Left ventricle myocardium superior (tissue), 1 donor: Measurements from ENCODE around the gene NAV2. TPM values are rescaled to one million over a fixed set of nuclear protein-coding genes. Genes with fewer than 3 reads are reported as not detected.

Source experiments
- ATAC-seq: fragments of 200-7000 bp; cut with Tn5 transposase; one replicate; pipeline ENCODE4 v1.9.1; 2020; ENCODE audit warnings: mild to moderate bottlenecking, moderate library complexity
- DNase-seq: peaks from one replicate; pipeline ENCODE4 v3.0.0-alpha.2; 2020
- intact Hi-C: fragments of 100-400 bp; cut with micrococcal nuclease; formaldehyde crosslinking; loops from one replicate; pipeline ENCODE4 v1.11.0; 2022
- total RNA-seq: library from RNA; stranded (reverse); fragmentation: NEBNext Ultra II Directional; extraction: Animal tissue kit (Norgen Biotek cat#: 25700); gene quantifications from one replicate; pipeline ENCODE4 v1.2.1, GENCODE V29; 2021
- donor health status: DM: no; HTN: yes; CAD: no; lungs with severe emphysema.

Gene NAV2
- total RNA-seq, 1 donor from 2014 or later, result 8.8 TPM

DNA sequence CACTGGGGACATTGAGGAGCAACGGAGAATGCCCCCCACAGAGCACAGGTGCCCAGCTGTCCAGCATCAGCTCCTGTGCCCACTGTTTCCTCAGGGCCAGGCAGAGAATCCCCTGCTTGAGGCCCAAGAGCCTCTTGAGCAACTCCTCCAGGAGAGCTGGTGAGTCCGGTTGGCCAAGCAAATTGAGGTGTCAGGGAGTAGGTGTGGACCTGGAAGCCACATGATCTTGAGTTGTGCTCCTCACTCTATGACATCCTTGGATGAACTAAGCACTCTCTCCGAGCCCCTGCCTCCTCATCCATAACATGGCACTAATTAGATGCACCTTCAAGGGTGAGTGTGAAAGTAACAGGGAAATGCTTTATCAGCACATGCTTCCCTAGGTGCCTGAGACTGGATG, 326.3 kb downstream of the NAV2 start:
- no peak for DNase-seq
- intact Hi-C loops, result no loop called here
- ATAC-seq, result no peak

DNA sequence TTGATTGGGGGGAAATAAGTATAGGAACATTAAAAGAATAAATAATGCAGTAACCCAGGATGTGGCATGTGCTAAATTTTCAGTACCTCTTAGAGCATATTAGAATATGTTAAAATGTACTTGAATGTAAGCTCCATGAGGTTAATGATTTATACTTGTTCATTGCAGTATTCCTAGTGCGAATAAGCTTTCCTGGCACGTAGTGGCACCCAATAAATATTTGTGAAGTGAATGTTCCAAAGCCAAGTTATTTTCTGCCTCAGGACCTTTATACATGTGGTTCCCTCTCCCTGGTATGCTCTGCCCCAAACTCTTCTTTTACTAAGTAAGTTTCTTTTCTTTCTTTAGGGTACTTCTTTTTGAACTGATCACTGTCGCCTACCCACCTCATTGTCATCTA, 328.9 kb downstream of the NAV2 start:
- intact Hi-C loops, result no loop called here

DNA sequence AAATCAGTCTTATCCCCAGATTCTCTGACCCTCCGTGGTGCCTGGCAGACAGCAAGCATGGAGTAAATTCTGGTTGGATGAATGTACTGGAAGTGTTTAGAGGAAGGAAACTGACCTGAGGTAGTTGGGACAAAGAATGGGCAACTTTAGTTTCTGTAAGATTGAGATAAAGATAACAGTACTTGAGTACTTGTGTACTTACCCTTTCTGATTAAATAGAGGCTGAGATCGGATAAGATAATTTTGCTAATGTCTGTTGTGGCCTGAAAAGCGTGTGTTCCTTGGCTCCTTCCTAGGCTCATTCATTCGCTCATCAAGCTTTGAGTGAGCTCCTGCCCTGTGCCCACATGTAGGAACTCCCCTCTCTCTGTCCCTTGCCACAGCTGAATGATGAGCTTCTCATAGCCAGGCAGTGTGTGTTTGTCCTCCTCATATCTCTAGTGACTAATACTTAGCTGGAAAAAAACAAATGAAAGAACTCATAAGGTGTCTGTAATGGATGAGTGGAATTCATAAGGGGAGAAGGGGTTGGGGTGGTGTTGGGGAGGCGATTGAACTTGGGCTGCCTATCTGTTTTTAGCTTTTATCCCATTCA, 329.5 kb downstream of the NAV2 start:
- DNase-seq (no peak), ATAC-seq (no peak)
- intact Hi-C loops, result no loop called here

More for the DNA sequence above, 328.9 kb downstream of the NAV2 start:
- no peak for ATAC-seq
- no peak for DNase-seq

DNA sequence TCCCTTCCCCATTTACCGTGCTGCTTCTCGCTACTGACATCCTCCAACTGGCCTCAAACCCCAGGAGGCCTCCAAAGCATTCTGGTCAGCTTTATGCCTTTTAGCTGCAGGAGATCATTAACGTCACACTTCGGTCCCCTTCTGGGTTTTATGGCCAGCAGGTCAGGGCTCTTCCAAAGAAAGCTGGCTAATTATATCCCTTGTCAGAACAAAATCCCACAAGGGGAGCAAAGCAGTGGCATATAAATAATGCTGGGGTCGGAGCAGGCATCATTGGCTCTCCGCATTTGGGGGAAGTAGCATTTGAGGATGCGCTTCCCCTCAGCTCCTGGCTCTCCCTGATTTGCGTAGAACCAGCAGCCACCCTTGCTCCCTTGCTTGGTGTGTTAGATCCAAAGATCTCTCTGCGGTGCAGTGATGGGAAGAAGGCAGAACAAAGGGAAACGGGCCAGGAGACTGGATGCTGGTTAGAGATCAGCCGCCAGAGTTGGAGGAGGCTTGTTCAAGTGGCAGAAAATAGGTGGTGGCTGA, 330.2 kb downstream of the NAV2 start:
- intact Hi-C loops, result no loop called here
- ATAC-seq (no peak), DNase-seq (no peak)

DNA sequence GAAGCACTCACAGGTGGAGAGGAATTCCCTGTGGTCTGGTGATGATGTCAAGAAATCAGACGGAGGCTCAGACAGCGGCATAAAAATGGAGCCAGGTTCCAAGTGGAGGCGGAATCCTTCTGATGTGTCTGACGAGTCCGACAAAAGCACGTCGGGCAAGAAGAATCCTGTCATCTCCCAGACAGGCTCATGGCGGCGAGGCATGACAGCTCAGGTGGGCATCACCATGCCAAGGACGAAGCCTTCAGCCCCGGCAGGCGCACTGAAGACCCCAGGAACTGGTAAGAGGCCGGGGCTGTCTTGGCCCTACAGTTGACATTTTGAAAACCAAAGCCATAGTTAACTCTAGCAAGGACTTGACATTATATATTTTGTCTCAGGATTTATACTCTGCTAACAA, 331.4 kb downstream of the NAV2 start:
- no peak for ATAC-seq
- intact Hi-C loops, result no loop called here

DNA sequence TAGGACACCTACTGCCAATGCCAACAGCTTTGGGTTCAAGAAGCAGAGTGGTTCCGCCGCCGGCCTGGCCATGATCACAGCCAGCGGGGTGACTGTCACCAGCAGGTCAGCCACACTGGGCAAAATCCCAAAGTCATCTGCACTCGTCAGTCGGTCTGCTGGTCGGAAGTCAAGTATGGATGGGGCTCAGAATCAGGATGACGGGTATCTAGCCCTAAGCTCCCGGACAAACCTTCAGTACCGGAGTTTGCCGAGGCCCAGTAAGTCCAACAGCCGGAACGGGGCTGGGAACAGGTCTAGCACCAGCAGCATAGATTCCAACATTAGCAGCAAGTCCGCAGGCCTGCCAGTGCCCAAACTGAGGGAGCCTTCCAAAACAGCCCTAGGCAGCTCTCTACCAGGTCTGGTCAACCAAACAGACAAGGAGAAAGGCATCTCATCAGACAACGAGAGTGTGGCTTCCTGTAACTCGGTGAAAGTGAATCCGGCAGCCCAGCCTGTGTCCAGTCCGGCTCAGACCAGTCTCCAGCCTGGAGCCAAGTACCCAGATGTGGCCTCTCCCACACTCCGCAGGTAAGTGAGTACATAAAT, 332.6 kb downstream of the NAV2 start:
- peak; percentile 72 for ATAC-seq
- DNase-seq, result peak; percentile 76
- intact Hi-C loops, result loop anchor here (5.0 kb wide), 1 partner anchor 67 kb away; no protein-coding TSS in a partner anchor

More for the DNA sequence above, 331.4 kb downstream of the NAV2 start:
- DNase-seq, result no peak

DNA sequence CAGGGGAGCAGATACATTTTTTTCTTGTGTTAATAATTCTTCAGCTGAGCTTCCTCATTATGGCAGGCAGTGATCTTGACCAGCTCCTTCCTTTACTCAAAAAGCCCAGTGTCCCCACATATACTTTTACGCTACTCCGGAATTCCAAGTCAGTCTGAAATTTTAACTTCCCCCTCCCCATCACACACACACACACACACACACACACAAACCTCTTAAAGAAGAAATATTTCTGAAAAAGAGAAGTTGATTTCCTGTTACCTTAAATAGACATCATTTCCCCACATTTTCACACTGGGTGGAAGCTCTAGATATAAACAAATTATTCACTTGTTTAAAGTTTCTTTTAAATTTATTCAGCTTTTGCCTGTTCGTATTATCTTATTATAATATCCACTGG, 333.8 kb downstream of the NAV2 start:
- ATAC-seq (no peak), DNase-seq (no peak)
- intact Hi-C loops, result loop anchor here (5.0 kb wide), 1 partner anchor 66 kb away; no protein-coding TSS in a partner anchor

DNA sequence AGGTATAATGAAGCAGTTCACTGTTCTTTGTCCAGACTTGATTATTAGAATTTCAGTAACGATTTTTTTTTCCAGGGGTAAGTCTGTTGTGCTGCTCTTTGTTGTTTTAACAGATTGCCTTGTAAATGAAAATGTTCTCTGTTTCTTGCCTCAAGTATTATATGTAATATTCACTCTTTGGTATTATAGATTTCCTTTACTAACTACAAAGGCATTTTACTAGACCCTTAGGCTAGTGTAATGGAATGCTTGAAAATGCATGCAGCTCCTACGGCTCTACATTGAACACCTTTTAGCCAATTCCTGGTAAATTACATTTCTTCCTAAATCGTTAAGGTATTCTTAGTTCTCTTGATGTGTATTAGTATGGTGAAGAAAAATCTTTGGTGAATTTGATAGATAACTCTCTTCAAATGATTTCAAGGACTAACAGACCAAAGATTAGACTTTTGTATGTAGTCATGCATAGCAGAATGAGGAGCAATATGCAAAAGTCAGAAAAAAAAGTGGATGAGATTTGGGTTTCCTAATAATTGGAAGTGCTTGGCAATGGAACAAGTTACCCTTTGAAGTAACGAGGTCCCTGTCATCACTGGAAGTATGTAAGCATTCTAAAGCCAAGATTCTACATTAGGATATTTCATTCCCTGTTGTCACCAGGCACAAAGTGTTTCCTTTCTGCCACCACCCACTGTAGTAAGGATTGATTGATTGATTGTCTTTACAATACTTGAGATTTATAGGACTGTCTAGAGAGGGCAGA, 334.6 kb downstream of the NAV2 start:
- intact Hi-C loops, result loop anchor here (5.0 kb wide), 1 partner anchor 65 kb away; no protein-coding TSS in a partner anchor
- DNase-seq, result no peak
- ATAC-seq, result no peak

DNA sequence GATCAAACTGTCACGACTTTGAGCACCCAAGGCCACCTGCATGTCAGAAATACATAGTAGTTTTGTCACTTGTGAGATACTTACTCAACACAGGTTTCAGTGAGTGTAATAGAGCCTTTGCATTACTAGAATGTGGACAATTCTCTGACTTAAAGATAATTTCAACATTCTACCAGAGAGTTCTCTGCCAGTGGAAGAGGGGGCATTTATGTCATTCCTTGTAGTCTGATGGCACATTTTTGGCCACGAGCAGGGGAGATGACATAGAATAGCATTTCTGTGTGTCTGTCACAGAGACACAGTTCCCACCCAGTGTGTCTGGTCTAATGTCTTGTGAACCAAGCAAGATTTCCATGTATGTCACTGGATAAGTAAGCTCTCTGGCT, 335.1 kb downstream of the NAV2 start:
- ATAC-seq, result no peak
- intact Hi-C loops, result loop anchor here (5.0 kb wide), 1 partner anchor 65 kb away; no protein-coding TSS in a partner anchor
- DNase-seq, result no peak

DNA sequence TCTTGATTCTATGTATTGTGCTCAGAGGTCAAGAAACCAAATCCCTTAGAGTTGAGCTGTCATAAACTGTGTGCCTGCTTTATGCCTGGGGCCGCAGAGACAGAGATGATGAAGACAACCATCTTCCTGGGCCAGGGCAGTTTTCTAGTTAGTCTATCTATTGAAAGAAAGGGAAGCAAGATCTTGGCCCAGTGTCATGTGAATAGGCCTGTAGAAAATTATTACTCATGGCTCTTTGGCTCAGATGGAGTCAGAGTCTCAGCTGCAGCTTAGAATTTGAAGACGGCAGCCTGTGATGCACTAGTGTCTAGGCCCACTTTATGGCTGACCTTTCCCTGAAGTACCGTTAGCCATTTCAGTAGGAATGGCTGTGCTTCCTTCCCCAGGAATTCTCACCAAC, 335.6 kb downstream of the NAV2 start:
- intact Hi-C loops, result loop anchor here (5.0 kb wide), 1 partner anchor 64 kb away; no protein-coding TSS in a partner anchor
- no peak for ATAC-seq
- no peak for DNase-seq

DNA sequence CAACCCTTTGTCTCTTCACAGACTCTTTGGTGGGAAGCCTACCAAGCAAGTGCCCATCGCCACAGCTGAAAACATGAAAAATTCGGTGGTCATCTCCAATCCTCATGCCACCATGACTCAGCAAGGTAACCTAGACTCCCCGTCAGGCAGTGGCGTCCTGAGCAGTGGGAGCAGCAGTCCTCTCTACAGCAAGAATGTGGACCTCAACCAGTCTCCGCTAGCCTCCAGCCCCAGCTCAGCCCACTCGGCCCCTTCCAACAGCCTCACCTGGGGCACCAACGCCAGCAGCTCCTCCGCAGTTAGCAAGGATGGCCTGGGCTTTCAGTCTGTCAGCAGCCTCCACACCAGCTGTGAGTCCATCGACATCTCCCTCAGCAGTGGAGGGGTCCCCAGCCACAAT, 336.1 kb downstream of the NAV2 start:
- DNase-seq (no peak), ATAC-seq (peak; percentile 46)
- intact Hi-C loops, result loop anchor here (5.0 kb wide), 1 partner anchor 64 kb away; no protein-coding TSS in a partner anchor

DNA sequence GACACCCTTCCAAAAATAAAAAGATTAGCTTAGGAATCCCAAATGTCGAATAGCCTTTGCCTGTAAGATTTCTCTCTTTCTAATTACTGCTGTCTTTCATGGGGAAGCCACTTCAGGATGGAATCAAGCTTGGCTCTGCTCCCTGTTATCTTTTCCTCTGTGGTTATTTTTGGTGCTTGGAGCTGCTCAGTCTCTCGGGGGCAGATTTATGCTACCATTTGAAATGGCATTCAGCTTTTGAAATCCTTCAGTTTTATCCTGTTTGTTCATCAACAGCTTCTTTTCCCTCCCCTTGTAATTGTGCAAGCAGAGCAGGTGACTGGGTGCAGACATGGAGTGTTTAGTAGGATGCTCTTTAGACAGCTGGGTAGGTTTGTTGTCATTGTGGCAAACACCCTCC, 336.6 kb downstream of the NAV2 start:
- intact Hi-C loops, result loop anchor here (5.0 kb wide), 1 partner anchor 63 kb away; no protein-coding TSS in a partner anchor
- DNase-seq (no peak), ATAC-seq (peak; percentile 74)

DNA sequence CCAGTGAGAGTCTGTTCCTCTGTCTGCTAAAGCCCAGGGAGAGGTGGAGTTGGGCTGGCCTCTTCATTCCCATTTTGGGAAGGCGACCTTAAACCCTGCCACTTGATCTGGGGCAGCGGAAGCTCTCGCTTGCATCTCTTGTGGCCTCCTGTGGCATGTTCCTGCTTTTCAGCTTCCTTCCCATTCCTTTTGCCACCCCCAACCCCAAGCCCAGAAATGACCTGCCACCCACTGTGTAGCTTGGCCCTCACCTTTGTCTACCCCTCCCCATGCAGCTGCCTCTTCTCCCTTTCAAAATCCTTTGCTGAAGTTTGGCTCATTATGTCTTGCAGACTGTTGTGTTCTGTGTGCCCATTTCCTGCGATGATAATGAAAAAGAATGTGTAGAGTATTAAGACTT, 337.4 kb downstream of the NAV2 start:
- DNase-seq (no peak), ATAC-seq (no peak)
- intact Hi-C loops, result no loop called here

DNA sequence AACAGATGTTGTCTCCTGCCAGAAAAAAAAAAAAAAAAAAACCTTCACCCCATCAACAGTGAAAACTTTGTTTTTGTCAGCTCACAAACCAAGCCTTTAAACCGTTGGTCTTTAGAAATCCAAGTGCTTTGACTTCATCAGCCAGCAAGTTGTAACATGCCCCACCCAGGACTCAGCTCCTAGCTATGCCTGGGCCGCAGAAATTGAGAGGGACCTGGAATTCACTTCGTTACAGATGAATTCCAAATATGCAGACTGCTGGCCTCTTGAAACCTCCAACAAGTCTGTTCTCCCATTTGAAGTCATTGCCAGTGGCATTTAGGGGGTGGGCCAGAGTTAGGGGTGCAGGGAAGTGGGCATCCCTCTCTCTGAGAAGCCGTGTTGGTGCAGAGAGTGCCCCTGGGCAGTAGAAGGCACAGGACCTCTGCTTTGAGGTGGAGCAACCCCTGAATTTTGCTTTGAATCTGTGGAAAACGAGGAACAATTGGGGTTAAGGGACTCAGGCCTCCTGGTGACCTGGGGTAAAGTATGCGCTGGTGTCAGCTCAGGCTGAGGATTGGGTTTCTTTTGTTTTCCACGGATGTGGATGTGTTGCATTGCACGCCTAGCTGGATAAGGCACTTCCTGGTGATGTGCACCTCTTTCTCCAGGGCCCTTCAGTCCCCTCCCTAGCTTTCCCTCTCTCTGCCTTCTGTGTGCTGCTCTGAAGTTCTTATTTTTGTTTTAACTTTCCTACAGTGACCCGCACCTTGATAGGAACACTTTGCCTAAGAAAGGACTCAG, 338.1 kb downstream of the NAV2 start:
- intact Hi-C loops, result no loop called here
- no peak for DNase-seq
- no peak for ATAC-seq

DNA sequence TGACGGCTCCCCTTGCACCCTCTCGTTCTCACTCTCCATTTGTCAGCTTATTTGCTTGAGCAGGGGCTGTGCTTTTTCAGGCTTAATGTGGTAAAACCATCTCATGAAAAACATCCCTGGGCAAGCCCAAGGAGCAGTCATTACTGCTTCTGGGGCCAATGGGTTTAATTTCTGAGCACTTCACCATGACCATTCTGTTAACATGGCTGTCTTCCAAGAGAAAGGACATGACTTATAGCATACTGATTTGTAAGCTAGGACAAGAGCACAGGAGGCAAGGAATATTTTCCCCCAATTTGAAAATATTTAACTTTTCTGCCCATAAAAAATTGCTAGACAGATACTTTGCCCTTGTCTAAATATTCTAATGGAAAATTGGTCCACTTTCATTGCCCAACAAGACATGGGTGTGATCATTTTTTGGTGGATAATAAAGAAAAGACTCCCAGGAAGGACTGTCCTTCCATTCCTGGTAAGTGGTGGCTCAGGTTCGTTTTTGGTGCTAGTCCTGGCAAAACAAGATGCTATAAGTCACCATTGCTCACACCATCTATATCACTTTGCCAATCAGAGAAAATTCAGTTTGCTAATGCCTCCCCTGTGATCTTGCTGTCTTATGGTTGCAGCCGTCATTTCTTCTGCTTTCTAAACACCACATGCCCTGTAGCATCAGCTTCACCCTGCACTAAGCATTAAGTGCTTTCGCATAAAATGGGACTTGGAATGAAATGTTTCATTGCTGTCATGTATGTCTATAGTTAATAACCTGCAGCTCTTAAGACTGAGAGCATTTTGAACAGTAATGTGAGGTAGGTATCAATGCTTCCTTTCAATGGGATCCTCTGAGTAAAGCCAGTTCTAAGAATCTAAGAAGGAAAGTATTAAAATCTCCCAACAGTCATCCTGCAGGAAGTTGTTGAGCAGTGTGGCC, 339.1 kb downstream of the NAV2 start:
- no peak for ATAC-seq
- intact Hi-C loops, result no loop called here

DNA sequence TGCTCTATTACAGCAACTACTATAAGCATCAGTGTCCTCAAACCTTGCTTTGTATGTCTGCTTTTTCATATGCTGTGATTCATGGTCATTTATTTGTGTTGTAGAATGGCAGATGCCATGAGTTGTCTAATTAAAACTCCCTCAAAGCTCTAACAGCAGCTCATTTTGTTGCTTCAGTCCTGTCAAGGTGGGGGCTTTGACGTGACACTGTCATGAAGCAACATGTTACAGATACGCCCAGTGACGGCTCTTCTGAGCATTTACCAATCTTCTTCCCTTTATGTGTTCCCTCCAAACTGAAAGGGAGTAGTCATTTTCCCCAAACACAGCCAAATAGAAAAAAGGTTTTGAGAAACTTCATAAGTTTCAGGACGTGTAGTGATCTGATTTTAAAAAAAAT, 340.9 kb downstream of the NAV2 start:
- DNase-seq (no peak), ATAC-seq (no peak)
- intact Hi-C loops, result no loop called here

More for the DNA sequence above, 339.1 kb downstream of the NAV2 start:
- no peak for DNase-seq

DNA sequence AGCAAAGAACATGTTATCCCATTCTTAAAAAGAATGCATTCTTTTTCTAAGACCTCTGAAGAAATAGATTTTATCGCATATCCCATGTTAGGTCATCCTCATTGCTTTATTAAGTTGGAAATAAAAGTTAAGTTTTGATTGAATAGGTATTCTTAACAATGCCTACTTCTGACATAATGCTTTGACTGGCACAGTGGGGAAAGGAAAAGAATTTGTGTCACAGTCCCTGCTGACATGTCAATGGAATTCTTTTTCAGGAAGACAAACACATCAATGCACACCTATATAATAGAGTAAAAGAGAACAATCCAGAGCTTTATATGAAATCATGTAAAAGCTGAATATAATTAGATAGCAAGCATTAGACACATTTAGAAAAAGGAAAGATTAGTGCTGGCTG, 341.9 kb downstream of the NAV2 start:
- ATAC-seq (no peak), DNase-seq (no peak)
- intact Hi-C loops, result no loop called here

DNA sequence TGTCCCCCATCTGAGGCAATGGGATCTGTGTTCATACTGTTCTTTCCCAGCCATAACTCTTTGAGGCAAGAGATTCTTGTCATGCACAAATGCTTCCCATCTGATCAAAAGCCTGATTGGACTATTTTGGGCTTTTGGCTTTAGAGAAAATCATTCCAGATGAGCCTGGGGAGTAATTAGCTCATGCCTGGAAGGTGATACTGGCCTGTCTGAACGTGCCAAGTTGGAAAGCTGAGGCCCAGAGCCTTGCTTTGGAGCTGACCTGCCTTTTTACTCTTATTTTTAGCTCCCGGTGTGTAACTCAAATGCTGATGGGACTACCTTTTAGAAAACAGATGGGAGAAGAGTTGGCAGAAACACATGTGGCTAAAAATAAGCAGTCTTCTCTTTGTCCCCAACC, 342.7 kb downstream of the NAV2 start:
- ATAC-seq, result peak; percentile 72
- intact Hi-C loops, result no loop called here
- no peak for DNase-seq
